Hematopoietic multipotent progenitor cell treated with erythropoietin and hydrocortisone succinate and interleukin-3 and kit ligand, for 17 days (in vitro differentiated cells): Measurements from ENCODE around the gene ADARB2.

Experiments used
- DNase-seq: peaks from one replicate; pipeline ENCODE4 v3.0.0-alpha.2; 2015; ENCODE audit warnings: low spot score

The ADARB2 gene

DNA sequence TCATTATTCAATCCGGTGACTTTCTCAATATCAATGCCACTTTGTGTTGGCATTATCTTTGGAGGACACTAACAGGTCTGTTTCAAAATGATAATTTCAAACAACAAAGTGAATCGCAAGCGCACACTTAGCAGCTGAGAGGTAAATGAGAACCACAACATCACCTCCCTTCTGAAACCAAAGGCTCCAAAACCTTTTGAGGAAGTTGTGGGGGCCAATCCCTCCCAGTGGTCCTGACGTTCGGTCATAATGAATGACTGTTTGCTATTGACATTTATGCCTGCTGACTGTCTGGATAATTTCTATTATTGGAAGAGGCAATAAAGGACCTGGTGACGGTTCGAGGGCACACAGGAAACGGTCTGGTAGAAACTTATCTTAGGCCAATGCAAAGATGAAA is 1.8 kb downstream of the ADARB2 start:
- no peak for DNase-seq

DNA sequence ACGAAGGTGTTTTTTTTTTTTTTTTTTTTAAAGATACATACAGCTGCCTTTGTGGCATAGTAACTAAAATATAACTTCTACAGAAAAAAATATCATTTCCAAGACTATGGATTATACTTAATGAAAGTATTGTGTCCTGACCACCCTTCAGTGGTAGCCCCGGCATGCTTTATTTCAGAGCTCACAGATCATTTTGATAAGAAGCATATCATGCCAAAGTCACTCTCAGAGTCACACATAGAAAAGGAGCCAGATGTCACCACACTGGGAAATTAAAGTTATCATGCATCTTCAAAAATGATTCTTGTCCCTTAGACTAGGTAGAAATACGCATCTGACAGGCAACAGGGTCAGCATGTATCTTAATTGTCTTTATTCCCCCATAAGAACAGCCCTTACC is 3.0 kb downstream of the ADARB2 start:
- DNase-seq: no peak

DNA sequence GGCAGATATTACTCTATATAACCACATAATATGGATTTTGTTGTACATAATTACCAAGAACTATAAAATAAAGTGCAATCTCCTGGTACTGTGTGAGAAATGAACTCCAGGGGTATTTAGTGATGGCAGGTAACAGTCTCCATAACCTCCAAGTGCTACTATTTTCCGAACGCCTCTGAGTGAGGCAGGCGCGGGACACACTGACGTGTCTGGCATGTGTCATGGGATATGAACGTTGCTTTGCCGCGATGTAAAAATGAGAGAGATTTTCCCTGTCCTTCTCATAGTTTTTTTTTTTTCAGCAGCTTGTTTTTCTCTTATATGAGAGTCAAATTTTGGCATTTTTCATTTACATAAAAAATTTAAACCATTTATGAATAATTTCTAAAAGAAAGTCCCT is 3.6 kb downstream of the ADARB2 start:
- DNase-seq: no peak

DNA sequence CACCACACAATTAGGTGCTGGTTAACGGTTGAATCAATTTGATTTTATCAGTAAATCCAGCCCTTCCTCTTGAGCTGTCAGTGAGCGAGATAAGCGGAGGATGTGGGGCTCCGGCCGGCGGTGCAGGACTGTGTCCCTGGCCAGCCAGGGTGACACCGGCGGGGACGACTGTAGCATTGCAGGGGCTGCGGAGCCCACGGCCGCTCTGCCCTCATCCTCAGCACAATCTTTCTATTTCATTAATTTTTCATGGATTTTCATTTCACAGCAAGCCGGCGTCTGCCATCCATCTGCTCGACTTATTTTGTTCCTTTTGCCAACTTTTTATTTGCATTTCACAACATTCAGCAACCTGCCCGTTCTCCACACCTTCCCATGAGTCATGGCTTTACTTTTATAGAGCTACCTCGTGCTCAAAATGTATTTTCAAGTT is 4.7 kb downstream of the ADARB2 start:
- DNase-seq: no peak

DNA sequence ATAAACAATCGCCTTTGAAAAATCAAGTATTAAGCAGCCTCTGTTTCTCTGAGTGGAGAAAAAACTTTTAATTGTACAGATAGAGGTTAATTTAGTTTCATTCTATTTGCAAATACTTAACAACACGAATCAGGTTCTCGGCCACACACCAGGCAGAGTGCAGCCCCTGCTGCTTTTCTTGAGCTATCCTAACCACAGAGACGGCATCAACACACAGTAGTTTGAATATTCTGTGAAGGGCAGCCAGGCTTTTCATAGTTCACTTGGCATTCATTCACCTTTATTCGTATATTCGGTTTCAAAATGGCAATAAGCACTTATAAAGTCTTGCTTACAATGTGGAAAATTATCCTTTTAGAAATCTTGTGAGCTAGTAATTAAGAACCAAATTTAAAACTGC is 5.7 kb downstream of the ADARB2 start:
- DNase-seq: no peak

DNA sequence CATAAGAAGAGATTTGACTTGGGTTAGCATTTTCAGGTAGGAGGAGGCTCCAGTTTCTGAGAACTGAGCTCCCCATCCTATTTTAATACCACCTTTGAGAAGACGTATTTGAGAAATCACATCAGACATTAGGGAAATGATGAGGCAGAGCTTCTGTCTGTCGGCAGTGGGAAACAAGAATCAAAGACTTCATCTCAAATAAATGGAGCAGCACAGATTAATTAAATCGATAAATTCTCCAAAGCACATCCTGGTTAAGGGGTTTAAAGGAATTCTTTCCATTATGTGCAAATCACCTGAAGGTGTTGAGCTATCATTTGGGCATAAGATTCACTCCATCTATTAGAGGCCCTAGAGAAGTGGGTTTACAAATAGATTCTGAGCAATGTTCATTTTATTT is 7.6 kb downstream of the ADARB2 start:
- no peak for DNase-seq

- DNase-seq: no peak
Observed at GRCh38 chr10:1726861-1727260, 10.5 kb downstream of the ADARB2 start.

- no peak for DNase-seq
Observed at GRCh38 chr10:1724921-1725488, 12.3 kb downstream of the ADARB2 start.

DNA sequence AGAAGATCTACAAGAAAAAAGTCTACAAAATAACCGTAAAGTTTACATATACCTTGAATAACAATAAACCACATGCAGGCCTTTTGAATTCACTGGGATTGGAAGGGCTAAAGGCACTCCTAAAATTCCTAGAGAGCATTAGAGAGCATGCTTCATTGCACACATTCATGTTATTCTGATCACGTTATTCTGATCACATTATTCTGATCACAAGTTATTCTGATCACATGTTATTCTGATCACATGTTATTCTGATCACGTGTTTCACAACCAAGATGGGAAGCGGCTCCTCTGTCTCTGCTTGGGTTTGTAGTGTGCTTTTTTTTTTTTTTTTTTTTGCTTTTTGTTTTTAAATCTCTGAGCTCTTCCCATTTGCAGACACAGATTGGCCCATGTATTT is 20.5 kb downstream of the ADARB2 start:
- no peak for DNase-seq

- no peak for DNase-seq
Observed at GRCh38 chr10:1715821-1716220, 21.5 kb downstream of the ADARB2 start.

GRCh38 chr10:1712944-1713671 is 24.2 kb downstream of the ADARB2 start:
- DNase-seq: no peak

DNA sequence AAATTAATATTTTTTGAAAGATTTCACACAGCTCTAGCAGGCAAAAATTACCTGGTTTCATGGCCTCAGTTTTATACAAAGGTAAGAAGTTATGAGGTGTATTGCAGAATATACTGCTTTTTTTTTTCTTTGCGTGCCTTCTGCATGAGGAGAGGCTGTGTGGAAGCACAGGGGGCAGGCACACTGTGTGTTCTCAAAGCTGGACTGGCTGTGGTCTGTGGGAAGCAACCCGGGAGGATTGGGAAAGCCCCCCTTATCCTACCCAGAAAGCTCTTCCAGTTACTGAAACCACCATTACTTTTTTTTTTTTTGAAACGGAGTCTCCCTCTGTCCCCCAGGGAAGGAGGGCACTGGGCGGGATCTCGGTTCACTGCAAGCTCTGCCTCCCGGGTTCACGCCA is 25.0 kb downstream of the ADARB2 start:
- DNase-seq: no peak

GRCh38 chr10:1709161-1709560 is 28.2 kb downstream of the ADARB2 start:
- DNase-seq: no peak

DNA sequence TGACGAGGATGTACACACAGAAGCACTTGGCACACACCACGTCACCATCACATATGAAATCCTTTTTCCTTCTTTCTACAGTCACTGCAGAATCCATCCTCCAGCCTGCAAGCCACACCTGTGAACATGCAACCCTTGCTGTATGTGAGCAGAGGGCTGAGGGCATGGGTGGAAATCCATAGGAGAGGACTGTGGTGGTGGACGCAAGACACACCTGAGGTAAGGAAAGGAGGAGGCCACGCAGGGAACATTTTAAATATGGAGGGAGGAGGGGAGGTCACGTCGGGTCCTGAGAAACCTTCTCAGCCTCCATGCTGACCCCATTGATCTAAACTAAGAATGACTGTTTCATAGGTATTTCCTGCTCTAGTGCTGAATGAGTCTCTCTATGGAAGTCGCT is 28.6 kb downstream of the ADARB2 start:
- DNase-seq: no peak

DNA sequence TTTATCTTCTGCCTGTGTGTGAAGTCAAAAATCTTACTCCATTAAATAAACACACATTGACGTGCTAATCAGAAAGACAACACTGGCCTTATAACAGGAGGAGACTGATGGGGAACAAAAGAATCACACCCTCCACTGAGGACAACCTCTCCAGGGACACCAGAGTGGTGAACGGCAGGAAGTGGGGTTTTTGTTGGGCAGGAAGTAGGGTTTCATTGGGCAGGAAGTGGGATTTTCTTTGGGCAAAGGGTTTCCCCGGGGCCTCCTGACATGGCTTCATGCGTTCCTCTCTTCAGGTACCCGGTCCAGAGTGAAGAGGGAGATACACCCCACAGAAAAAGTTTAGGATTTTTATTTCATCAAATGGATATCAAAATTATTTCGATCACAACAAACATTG is 30.6 kb downstream of the ADARB2 start:
- DNase-seq: no peak

DNA sequence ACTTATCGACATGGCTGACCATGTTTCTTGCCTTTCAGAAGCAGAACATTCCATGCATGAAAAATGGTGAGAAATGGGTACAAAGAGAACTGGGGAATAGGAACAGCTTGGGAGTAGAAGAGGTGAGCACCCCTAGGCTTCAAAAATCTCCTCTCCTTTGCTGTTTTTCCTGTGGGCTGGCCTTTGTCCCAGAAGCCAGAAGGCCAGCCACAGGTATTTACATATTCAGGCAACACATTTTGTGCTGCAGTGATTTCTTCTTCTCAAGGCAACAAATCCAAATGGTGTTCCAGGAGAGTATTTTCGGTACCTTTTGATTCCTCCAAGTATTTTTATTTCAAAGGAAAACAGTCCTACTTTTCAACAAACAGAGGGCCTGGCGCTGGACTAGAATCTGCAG is 31.1 kb downstream of the ADARB2 start:
- DNase-seq: no peak

GRCh38 chr10:1698185-1698584 is 39.1 kb downstream of the ADARB2 start:
- no peak for DNase-seq

- DNase-seq: no peak
Observed at GRCh38 chr10:1696106-1696505, 41.2 kb downstream of the ADARB2 start.

- DNase-seq: no peak
Observed at GRCh38 chr10:1690086-1690485, 47.2 kb downstream of the ADARB2 start.

DNA sequence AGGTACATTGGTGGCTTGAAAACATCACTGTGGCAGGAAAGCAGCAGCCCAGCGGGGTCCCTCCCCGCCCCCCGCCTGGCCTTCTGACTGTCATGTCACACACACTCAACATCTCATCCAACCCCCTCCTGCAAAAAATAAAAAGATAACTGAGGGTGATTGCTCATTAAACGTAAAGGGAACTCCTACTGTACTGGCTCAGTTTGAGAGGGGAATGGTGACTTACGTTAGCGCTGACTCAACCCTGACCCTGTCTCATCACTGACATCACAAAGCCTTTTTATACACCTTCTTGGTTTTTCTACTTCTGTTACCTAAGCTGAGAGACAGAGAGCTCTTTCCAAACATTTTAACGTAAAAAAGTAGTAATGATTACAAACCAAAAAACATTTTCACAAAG is 48.8 kb downstream of the ADARB2 start:
- DNase-seq: no peak

DNA sequence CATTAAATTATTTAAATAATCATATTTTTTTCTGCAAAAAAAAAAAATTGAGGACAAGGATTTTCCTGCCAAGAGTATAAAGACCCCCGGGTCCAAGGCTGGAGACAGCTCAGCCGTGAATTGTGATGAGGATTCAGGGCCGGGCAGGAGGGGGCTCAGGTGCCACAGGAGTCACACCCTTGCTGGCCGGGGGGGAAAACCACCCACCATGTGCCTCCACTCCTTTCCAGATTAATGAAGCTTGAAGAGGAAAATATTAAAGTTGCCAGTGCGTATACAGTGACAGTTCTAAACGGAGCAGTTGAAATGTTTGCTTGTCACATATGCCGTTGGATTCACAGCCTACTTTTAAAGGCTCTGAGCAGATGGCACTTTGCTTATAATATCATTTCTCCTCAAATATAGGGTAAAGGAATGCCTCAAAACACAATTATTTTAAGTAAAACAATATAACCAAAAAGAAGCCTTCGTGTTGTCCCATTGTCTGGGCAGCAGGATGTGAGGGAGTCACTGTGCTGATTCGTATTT is 49.6 kb downstream of the ADARB2 start:
- DNase-seq: no peak

DNA sequence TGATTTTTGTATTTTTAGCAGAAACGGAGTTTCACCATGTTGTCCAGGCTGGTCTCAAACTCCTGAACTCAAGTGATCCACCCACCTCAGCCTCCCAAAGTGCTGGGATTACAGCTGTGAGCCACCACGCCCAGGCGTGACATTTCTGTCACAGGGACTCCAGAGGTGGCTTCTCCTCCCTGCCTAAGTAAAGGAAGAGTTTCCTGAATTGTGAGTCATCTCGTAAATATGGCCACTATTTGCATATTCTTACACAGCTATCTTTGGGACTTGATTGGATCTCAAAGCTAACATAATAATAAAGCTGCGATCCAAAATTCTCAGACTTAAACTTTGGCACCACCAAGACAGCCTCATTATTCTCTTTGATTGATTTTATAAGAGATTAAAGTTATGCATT is 50.1 kb downstream of the ADARB2 start:
- DNase-seq: no peak

DNA sequence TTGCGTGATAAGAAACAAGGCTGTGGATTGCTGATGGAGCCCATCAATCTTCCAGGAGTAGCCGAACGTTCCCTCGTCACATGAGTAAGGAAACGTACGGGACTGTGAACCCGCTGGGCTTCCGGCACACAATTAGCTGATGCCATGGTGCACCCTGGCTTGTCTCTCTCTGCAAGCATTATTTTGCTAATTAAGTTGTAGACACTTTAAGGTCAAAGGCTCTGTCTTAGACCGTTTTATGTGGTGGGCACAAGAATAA is 50.9 kb downstream of the ADARB2 start:
- DNase-seq: no peak
